Measurements from ENCODE around the gene MYH9.

DNA sequence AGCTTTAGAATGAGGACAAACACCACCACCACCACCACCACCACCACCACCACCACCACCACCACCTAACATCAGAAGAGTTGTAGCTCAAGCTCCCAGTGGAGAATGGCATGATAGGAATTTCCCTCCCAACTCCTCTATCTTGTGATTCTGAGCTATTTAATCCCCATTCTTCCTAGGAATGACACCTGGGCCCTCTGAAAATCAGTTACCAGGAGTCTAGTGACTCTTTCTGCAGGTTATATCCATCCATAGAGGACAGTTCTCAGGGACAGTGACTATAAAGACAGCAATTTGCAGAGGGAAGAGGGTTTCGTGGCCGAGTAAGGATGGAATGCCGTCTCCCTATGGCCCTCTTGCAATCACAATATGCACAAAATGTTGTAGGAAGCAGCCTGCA, 27.8 kb downstream of the MYH9 start:
- TF ChIP-seq, protein P1, sequence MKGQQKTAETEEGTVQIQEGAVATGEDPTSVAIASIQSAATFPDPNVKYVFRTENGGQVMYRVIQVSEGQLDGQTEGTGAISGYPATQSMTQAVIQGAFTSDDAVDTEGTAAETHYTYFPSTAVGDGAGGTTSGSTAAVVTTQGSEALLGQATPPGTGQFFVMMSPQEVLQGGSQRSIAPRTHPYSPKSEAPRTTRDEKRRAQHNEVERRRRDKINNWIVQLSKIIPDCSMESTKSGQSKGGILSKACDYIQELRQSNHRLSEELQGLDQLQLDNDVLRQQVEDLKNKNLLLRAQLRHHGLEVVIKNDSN (IDR thresholded peaks at IDR 0.05; ENCODE audit: borderline replicate concordance, low read depth), result no peak
- no peak for TF ChIP-seq FOSL2 (IDR thresholded peaks at IDR 0.05; ENCODE audit: borderline replicate concordance, low read depth)
- no peak for TF ChIP-seq PBX3 (IDR thresholded peaks at IDR 0.05)
- no peak for TF ChIP-seq SMC3 (IDR thresholded peaks at IDR 0.05; ENCODE audit: low read depth, low read length)

Measured in SK-N-SH (cell line).